GM12874 (cell line): Measurements from ENCODE around the gene CERS5.

ENCODE experiments used
- CTCF ChIP-seq: IDR thresholded peaks from 2 replicates; pipeline ENCODE4 v1.5.1; 2011; ENCODE audit warnings: low read depth, mild to moderate bottlenecking, control low read depth, low read length, moderate library complexity; ENCODE audit not compliant: insufficient read depth

Gene CERS5

GRCh38 chr12:50127546-50127945, 39.6 kb downstream of the CERS5 start:
- no peak for TF ChIP-seq CTCF

- TF ChIP-seq CTCF: no peak
Measured at GRCh38 chr12:50123203-50123602, 44.0 kb downstream of the CERS5 start.

- no peak for TF ChIP-seq CTCF
Measured at GRCh38 chr12:50121641-50122040, 45.5 kb downstream of the CERS5 start.

- TF ChIP-seq CTCF: no peak
Measured at GRCh38 chr12:50120953-50121352, 46.2 kb downstream of the CERS5 start.

- TF ChIP-seq CTCF: no peak
Measured at GRCh38 chr12:50120521-50120920, 46.6 kb downstream of the CERS5 start.

GRCh38 chr12:50119387-50119786, 47.8 kb downstream of the CERS5 start:
- no peak for TF ChIP-seq CTCF

GRCh38 chr12:50117057-50117622, 50.0 kb downstream of the CERS5 start:
- TF ChIP-seq CTCF: no peak
